BLaER1 treated with 17β-estradiol and CSF1 and Interleukin-3, amounts not matched to agents 10 nM and 100 nM (cell line): Measurements from ENCODE around the gene KNL1.
"Not testable (repeated sequence)": the region's sequence is repeated elsewhere in the genome, so short reads cannot be mapped to it uniquely, and the experiment has no call there.

Experiments
- H3K27ac ChIP-seq, 11 experiments: shearing (Covaris generic); formaldehyde crosslinking; 2 replicates each; pipeline ENCODE4 v1.8.1; 2022
- H3K27me3 ChIP-seq, 11 experiments: shearing (Covaris generic); formaldehyde crosslinking; 2 replicates each; pipeline ENCODE4 v1.8.1; 2022
- H3K36me3 ChIP-seq, 11 experiments: shearing (Covaris generic); formaldehyde crosslinking; 2 replicates each; pipeline ENCODE4 v1.8.1; 2022
- H3K4me1 ChIP-seq, 10 experiments: shearing (Covaris generic); formaldehyde crosslinking; 2 replicates each; pipeline ENCODE4 v1.8.1; 2022
- H3K4me2 ChIP-seq, 11 experiments: shearing (Covaris generic); formaldehyde crosslinking; 2 replicates each; pipeline ENCODE4 v1.8.1; 2022
- H3K4me3 ChIP-seq, 10 experiments: shearing (Covaris generic); formaldehyde crosslinking; 2 replicates each; pipeline ENCODE4 v1.8.1; 2022
- H3K9ac ChIP-seq, 11 experiments: shearing (Covaris generic); formaldehyde crosslinking; 2 replicates each; pipeline ENCODE4 v1.8.1; 2022
- H3K9me3 ChIP-seq, 11 experiments: shearing (Covaris generic); formaldehyde crosslinking; replicated peaks in 1 of 11; 2 replicates each; pipeline ENCODE4 v1.8.1; 2022
- H4K20me1 ChIP-seq, 11 experiments: shearing (Covaris generic); formaldehyde crosslinking; 2 replicates each; pipeline ENCODE4 v1.8.1; 2022
- Cebpa-rat ChIP-seq, 11 experiments: shearing (Covaris generic); IDR thresholded peaks; 2 replicates each; pipeline ENCODE4 v1.8.1; 2022

KNL1 gene

DNA sequence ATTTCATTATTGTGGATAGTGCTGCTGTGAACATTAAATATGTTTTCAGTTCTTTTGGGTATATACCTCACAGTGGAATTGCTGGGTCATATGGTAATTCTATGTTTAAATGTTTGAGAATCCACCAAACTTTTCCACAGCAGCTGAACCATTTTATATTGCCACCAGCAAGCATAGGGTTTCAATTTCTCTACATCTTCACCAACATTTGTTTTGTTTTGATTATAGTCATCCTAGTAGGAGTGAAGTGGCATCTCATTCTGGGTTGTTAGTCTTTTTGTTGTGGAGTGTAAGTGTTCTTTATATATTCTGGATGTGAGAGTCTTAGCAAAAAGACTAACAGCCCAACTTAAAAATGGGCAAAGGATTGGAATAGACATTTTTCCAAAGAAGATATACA, 18.9 kb upstream of the KNL1 start:
- Histone ChIP-seq H4K20me1 (peaks cover 0 to 13% (median 5%) of the 10 kb centered on the region in 11 experiments; a peak in 6 of 22 replicates), H3K4me1 (peaks cover 7 to 22% (median 10%) of the 10 kb centered on the region in 10 experiments), H3K36me3 (peaks cover 32 to 52% (median 44%) of the 10 kb centered on the region in 11 experiments), H3K9me3 (peaks cover 0 to 9% (median 4%) of the 10 kb centered on the region in 11 experiments; a peak in 7 of 22 replicates), H3K27me3 (no peaks in the 10 kb centered on the region), H3K4me2 (no peak overlapping the region), H3K27ac (no peak overlapping the region), H3K4me3 (no peak overlapping the region), H3K9ac (no peak overlapping the region)
- TF ChIP-seq Cebpa-rat (IDR thresholded peaks at IDR 0.05): no peak

DNA sequence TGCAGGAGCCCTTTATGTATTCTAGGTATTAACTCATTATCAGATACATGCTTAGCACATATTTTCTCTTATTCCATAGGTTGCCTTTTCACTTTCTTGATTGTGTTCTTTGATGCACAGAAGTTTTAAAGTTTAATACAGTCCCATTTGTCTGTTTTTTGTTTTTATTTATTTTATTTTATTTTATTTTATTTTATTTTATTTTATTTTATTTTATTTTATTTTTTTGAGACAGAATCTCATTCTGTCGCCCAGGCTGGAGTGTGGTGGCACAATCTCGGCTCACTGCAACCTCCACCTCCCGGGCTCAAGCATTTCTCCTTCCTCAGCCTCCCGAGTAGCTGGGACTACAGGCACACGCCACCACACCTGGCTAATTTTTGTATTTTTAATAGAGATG, 17.1 kb upstream of the KNL1 start:
- Histone ChIP-seq H3K36me3 (peaks cover 25 to 46% (median 37%) of the 10 kb centered on the region in 11 experiments), H3K9me3 (peaks cover 0 to 14% (median 11%) of the 10 kb centered on the region in 11 experiments; a peak in 18 of 22 replicates)
- not testable (repeated sequence) for H4K20me1 ChIP-seq, H3K27me3 ChIP-seq, H3K4me1 ChIP-seq, H3K9ac ChIP-seq, H3K4me2 ChIP-seq, H3K4me3 ChIP-seq, H3K27ac ChIP-seq

DNA sequence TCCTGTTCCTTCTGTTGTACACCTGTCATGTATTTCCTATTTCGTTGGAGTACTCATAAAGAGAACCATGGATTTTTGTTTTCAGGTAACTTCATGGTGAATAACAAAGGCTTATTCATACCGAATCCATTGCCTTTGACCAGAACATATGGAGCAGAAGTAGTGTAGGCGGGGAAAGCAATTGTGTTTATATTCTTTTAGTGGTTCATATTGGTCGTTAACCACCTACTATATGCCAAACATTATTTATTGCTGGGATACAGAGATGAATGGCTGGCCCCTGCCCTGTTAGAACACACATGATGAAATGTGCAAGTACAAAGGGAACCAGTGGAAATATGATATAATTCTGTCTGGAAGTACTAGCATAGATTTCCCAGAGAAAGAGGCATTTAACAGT, 15.2 kb upstream of the KNL1 start:
- Histone ChIP-seq H3K4me2 (no peak overlapping the region), H3K9me3 (peaks cover 0 to 25% (median 20%) of the 10 kb centered on the region in 11 experiments; a peak in 19 of 22 replicates), H3K36me3 (peaks cover 7 to 26% (median 18%) of the 10 kb centered on the region in 11 experiments), H3K4me3 (no peak overlapping the region), H3K4me1 (no peaks in the 10 kb centered on the region), H3K27ac (no peak overlapping the region), H3K9ac (no peak overlapping the region), H4K20me1 (peaks cover 0 to 4% (median 0%) of the 10 kb centered on the region in 11 experiments; a peak in 2 of 22 replicates), H3K27me3 (no peaks in the 10 kb centered on the region)
- TF ChIP-seq Cebpa-rat (IDR thresholded peaks at IDR 0.05): no peak

DNA sequence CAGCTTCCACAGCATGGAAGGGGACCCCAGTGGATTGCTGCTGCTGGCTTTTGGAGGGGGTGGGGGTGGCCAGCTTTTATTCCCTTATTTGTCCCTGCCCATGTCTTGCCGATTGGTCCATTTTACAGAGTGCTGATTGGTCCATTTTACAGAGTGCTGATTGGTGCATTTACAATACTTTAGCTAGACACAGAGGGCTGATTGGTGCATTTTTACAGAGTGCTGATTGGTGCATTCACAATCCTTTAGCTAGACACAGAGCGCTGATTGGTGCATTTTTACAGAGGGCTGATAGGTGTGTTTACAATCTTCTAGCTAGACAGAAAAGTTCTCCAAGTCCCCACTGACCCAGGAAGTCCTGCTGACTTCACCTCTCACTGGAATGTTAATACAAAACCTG, 12.3 kb upstream of the KNL1 start:
- H3K27ac ChIP-seq, H4K20me1 ChIP-seq, H3K4me2 ChIP-seq, H3K27me3 ChIP-seq, H3K4me3 ChIP-seq, H3K4me1 ChIP-seq, H3K9ac ChIP-seq, H3K36me3 ChIP-seq: not testable (repeated sequence)
- peaks cover 0 to 25% (median 20%) of the 10 kb centered on the region in 11 experiments; a peak in 19 of 22 replicates for H3K9me3 ChIP-seq

DNA sequence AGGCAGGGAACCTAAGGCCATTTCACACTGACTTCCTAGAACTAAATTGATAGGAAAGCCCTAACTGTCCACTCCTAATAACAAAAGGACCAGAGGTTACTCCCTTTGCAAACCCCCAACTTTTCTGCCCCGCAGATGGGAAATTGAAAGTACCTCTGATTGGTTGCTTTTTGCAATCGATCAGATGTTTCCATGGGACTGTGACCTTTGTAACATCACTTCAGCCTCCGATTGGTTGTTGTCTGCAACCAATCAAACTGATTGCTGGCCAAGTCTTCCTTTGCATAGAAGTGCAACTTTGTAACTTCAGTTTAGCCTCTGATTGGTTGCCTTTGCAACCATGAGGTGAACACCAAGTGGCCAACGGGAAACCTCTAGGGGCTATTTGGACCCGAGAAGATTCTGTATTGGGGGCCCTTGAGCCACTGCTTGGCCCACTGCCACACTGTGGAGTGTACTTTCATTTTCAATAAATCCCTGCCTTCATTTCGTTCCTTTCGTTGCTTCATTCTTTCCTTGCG, 11.3 kb upstream of the KNL1 start:
- no peak overlapping the region for H3K9ac ChIP-seq

DNA sequence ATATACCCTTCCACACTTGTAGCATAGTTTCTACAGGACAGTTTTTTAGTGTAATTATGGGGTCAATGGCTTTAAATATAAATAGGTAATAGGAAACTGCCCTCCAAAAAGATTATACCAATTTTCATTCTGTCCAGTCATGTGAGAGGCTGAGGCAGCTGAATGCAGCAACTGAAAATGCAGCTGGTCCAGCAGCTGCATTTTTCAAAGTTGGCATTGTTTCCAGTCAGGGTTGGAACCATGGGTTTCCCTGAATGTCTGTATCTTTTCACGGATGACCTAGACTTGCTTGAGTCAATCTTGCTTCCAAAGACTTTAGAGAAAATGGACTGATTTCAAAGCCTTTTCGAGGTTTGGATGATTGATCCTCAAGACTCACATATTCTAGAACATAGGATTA, 9.9 kb upstream of the KNL1 start:
- H3K9ac ChIP-seq: no peak overlapping the region
- H3K36me3 ChIP-seq: no peaks in the 10 kb centered on the region
- no peaks in the 10 kb centered on the region for H3K27me3 ChIP-seq
- H3K4me3 ChIP-seq: no peak overlapping the region
- peaks cover 0 to 19% (median 15%) of the 10 kb centered on the region in 11 experiments; a peak in 17 of 22 replicates for H3K9me3 ChIP-seq
- H3K4me1 ChIP-seq: peaks cover 0 to 8% (median under 1%) of the 10 kb centered on the region in 10 experiments; a peak in 5 of 20 replicates
- no peaks in the 10 kb centered on the region for H4K20me1 ChIP-seq
- H3K27ac ChIP-seq: no peak overlapping the region
- H3K4me2 ChIP-seq: no peak overlapping the region
- TF ChIP-seq Cebpa-rat (IDR thresholded peaks at IDR 0.05): no peak

More for the DNA sequence above, 11.3 kb upstream of the KNL1 start:
- Histone ChIP-seq H3K9me3 (peaks cover 0 to 19% (median 15%) of the 10 kb centered on the region in 11 experiments; a peak in 17 of 22 replicates), H3K36me3 (no peaks in the 10 kb centered on the region), H3K4me2 (no peak overlapping the region), H4K20me1 (no peaks in the 10 kb centered on the region), H3K27me3 (no peaks in the 10 kb centered on the region), H3K27ac (no peak overlapping the region), H3K4me1 (no peaks in the 10 kb centered on the region), H3K4me3 (no peak overlapping the region)
- no peak for TF ChIP-seq Cebpa-rat (IDR thresholded peaks at IDR 0.05)

DNA sequence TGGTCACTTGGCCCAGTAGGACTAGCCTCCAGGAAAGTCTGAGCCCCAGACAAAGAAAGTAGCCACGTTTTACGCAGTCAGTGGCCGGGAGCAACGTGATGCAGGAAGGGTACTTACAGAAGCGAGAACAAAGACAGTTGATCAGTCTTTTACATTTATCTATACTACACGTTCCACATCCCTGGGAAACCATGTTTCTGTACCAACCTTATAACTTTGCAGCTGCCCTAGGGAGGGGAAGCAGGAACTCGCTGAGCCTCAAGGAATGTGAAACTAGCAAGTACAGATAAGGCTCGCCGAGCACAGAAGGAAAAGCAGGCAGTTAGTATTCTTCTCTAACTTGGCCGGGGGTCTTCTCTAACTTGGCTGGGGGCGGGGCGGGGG, 3.4 kb upstream of the KNL1 start:
- Histone ChIP-seq H3K9me3 (no peaks in the 10 kb centered on the region), H3K27me3 (no peaks in the 10 kb centered on the region), H3K4me3 (peak overlapping the region; percentile 61 to 70 (median 64)), H4K20me1 (no peaks in the 10 kb centered on the region), H3K4me2 (peak overlapping the region; percentile 78 to 91 (median 84)), H3K9ac (peak overlapping the region; percentile 64 to 79 (median 73); a peak in 21 of 22 replicates), H3K36me3 (no peaks in the 10 kb centered on the region), H3K4me1 (peaks cover 7 to 37% (median 24%) of the 10 kb centered on the region in 10 experiments), H3K27ac (peak overlapping the region in 9 of 11 experiments; percentile 59 to 82 (median 77); a peak in 18 of 22 replicates)
- no peak for TF ChIP-seq Cebpa-rat (IDR thresholded peaks at IDR 0.05)

DNA sequence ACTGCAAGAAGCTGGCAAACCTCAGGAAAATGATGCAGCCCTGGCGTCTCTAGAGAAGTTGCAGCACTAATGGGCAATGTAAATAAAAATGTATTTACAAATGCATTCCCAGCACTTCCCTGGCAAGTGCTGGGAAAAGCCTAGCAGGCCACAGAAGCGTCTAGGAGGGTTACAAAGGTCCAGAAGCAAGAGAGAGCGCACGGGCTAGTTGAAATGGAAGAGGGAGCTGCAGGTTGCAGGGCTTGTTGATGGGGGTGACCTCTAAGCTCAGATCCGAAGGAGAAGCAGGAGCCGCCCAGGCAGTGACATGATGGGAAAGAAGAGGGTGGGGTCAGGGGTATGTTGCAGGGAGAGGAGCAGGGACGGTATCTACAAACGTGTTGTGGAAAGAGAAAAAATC, 2.7 kb upstream of the KNL1 start:
- Histone ChIP-seq H3K4me1 (peaks cover 10 to 44% (median 31%) of the 10 kb centered on the region in 10 experiments), H3K4me2 (peak overlapping the region; percentile 78 to 91 (median 84)), H3K9me3 (no peaks in the 10 kb centered on the region), H3K36me3 (no peaks in the 10 kb centered on the region), H4K20me1 (no peaks in the 10 kb centered on the region), H3K27ac (peak overlapping the region in 6 of 11 experiments; percentile 49 to 82 (median 78); a peak in 7 of 22 replicates), H3K9ac (peak overlapping the region in 5 of 11 experiments; percentile 63 to 78 (median 73); a peak in 7 of 22 replicates), H3K27me3 (no peaks in the 10 kb centered on the region), H3K4me3 (peak overlapping the region in 3 of 10 experiments; percentile 64 to 68 (median 67); a peak in 5 of 20 replicates)
- no peak for TF ChIP-seq Cebpa-rat (IDR thresholded peaks at IDR 0.05)

DNA sequence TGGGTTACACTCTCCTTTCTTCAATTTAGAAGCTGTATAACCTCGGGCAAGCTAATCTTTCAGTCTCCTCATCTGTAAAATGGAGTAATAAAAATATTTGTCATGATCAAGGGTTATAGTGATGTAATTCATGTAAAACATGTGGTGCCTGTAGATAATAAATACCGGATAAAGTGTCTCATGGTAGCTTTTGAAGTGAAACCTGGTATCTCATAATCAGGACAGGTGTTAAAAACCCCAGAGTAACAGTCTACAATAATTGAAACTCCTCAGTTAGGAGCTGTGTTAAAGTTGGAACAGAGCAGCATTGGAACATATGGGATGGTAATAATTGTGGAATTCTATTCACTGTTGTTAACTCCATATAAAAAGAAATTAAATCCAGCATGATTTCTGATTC, 884 bp upstream of the KNL1 start:
- Histone ChIP-seq H3K27ac (peak overlapping the region in 2 of 11 experiments; percentile 91 to 95; a peak in 1 of 22 replicates), H3K36me3 (peaks cover 0 to 9% (median 0%) of the 10 kb centered on the region in 11 experiments; a peak in 4 of 22 replicates), H3K9me3 (no peaks in the 10 kb centered on the region), H3K9ac (no peak overlapping the region), H3K4me1 (peaks cover 10 to 47% (median 32%) of the 10 kb centered on the region in 10 experiments), H4K20me1 (no peaks in the 10 kb centered on the region), H3K4me2 (peak overlapping the region in 6 of 11 experiments; percentile 4 to 29 (median 13); a peak in 5 of 22 replicates), H3K27me3 (no peaks in the 10 kb centered on the region), H3K4me3 (peak overlapping the region in 4 of 10 experiments; percentile 80 to 94 (median 83); a peak in 2 of 20 replicates)
- no peak for TF ChIP-seq Cebpa-rat (IDR thresholded peaks at IDR 0.05)
